HG02623 (cell line): ENCODE measurements around the gene SLC27A3.
"Not testable (repeated sequence)": the region's sequence is repeated elsewhere in the genome, so short reads cannot be mapped to it uniquely, and the experiment has no call there.

Experiments used
- ATAC-seq: cut with Tn5 transposase; IDR thresholded peaks from one replicate; pipeline ENCODE4 v1.9.1; 2021; ENCODE audit warnings: moderate library complexity; ENCODE audit not compliant: unreplicated experiment

Gene SLC27A3

GRCh38 chr1:153778824-153779519, 3.8 kb downstream of the SLC27A3 start:
- no peak for ATAC-seq

GRCh38 chr1:153779781-153780541, 4.8 kb downstream of the SLC27A3 start:
- no peak for ATAC-seq

DNA sequence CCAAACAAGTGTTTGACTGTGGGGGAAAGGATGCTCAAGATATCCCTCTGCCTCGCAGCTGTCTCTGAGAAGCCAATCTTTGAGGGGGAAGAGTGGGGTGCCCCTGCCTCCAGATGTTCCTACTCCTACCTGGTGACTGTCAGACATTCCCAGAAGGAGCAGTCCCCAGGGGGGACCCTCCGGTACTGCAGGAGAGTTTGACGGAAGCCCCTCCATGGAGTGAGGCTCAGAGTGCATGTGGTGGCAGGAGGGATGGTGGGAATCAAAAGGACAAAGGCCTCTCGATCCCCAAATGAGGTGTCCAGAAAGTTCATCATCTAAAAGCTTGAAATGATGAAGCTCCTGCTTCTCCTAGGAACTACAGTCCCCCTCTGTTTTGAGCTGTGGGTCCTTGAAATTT, 5.3 kb downstream of the SLC27A3 start:
- no peak for ATAC-seq

DNA sequence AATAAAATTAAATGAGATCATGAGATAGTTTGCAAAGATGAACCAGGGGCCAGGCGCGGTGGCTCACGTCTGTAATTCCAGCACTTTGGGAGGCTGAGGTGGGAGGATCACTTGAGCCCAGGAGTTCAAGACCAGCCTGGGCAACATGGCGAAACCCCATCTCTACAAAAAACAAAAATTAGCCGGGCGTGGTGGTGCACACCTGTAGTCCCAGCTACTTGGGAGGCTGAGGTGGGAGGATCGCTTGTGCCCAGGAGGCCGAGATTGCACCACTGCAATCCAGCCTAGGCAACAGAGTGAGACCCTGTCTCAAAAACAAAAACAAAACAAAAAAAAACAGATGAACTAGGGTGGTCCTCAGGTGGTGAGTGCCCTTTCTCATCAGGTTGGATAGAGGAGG, 7.4 kb downstream of the SLC27A3 start:
- not testable (repeated sequence) for ATAC-seq

GRCh38 chr1:153783233-153784190, 8.3 kb downstream of the SLC27A3 start:
- peak; percentile 89 for ATAC-seq

DNA sequence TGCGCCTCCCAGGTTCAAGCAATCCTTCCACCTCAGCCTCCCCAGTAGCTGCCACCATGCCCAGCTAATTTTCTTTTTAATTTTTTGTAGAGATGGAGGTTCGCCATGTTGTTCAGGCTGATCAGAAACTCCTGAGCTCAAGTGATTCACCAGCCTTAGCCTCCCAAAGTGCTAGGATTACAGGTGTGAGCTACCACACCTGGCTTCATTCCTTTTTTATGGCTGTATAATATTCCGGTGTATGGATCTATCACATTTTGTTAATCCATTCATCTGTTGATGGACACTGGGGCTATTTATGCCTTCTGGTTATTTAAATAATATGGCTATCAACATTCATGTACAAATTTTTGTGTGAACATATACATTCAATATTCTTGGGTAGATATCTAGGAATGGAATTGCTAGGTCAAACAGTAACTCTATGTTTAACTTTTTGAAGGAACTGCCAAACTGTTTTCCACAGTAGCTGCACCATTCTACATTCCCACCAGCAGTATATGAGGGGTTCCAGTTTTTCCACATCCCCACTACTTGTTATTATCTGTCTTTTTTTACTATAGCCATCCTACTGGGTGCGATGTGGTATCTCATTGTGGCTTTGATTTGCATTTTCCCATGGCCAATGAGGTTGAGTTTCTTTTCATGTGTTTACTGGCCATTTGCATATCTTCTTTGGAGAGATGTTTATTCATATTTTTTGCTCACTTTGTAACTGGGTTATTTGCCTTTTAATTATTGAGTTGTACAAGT, 11.0 kb downstream of the SLC27A3 start:
- ATAC-seq = no peak

GRCh38 chr1:153789478-153790034, 14.3 kb downstream of the SLC27A3 start:
- no peak for ATAC-seq

DNA sequence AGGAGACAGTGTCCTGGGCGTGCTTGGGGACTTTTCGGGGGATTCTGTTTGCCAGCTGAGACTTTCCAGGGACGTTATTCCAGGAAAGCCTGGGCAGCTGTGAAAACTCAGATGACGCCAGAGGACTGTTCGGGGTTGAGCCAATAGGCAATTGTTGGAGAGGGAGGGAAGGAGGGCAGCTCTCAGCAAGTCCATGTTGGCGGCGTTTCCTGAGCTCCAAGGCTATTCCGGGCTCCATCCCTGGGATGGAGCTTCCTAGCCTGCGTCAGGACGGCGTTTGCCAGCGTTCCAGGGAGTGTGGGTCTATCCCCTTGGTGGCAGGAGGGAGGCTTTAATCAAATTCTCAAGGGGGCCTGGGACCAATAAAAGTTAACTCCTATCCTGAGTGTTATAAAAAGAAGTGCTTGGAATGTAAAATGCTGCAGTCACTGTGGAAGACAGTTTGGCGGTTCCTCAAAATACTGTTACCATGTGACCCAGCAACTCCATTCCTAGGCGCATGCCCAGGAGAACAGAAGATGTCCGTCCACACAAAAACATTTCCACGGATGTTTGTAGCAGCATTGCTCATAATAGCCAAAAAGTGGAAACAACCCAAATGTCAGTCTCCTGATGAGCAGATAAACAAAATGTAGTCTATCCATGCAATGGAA, 15.2 kb downstream of the SLC27A3 start:
- ATAC-seq = peak; percentile 4

GRCh38 chr1:153790966-153791647, 15.9 kb downstream of the SLC27A3 start:
- peak; percentile 92 for ATAC-seq

DNA sequence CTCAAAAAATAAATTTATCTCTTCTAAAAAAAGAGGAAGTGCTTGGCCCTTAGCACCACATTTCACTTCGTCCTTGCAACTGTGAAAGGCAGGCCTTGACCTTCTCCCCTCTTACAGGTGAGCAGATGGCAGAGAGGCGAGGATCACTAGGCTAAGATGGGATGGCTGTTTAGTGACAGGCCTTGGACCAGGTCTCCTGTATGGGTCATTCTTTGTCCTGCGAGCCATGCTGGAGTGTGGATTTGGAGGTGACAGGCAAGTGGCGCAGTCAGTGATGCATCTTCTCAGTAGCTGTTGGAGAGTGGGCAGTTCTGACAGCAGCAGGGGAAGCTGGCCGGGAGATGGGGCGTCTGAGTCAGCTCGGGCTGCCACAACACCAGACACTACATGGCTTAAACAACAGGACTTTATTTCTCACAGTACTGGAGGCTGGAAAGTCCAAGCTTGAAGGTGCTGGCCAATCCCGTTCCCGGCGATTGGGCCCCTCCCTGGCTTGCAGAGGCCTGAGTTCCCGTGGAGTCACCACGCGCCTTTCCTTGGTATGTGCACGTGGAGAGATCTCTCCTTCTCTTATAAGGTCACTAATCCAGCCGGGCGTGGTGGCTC, 16.5 kb downstream of the SLC27A3 start:
- no peak for ATAC-seq

DNA sequence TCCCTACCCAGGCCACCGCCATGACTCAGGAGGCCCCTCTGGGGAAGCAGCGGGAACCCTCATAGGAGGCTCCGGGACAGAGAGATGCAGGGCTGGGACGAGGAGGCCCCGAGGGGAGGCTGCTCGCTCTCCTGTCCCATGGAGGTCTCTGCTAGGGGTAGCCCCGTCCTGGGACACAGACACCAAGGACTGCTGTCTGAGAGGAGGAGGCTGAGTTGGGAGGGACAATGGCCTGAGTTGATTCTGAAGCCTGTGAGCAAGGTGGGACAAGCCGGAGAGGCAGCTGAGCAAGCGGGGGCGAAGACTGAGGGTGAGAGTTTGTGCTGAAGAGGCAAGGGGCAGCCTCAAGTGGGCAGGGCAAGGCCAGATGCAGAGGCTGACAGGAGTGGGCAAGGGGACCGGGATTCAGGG, 17.4 kb downstream of the SLC27A3 start:
- ATAC-seq = no peak

DNA sequence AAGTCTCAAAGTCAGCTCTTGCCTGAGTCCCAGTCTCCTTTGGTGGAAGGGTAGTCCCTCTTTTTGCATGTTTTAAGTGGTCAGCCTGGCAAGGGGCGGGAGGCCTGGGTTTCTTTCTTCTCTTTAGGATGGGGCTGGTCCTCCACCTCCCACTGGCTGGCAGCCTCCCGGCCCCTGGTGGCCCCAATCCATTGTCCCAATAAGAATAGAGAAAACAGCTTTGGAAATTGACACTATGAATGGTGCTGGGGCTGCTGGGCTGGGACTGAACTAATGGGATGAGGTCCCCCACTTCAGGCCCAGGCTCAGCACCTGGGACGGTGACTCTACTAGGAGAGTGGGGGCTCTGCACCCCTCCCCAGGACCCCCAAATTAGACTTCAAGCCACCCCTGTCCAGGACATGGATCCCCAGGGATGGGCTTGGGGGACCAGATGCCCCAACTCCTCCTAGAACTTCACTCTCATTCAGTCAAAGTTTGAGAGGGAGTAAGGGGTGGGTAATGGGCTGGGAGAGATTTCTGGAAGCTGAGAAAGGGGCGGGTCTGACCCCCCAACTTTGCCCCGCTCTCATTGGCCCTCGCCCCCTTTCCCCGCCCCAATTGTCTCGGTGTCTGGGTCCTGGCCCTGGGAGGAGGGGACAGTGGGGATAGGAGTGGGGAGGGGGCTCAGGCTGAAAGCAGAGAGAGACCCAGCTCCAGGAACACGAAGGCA, 18.2 kb downstream of the SLC27A3 start:
- no peak for ATAC-seq

DNA sequence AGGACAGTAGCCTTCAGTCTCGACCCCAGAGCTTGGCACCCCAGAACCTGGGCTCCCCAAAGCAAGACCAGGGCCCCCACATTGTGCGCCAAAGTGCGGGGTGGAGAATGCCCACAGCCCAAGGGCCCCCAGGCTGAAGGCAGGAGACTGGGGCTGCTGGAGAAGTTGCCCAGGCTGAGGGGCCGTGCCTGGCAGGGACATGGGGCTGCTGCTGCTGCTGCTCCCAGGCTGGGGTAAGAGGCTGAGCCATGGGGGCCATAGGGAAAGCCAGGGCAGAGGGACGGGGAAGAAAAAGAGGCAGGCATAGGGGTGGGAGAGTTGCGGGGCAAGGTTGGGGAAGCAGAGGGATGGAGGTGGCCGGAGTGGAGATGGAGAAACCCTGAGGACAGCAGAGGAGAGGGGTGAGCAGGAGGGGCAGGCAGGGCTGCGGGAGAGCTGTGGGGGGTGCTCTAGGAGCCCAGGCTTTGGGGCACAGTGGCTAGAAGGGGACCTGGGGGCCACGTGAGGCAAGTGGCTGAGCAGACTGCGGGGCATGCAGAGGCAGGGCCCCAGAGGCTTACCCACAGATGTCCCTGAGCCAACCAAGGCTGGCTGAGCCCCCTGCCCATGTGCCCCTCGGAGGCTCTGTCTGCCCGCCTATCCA, 18.9 kb downstream of the SLC27A3 start:
- no peak for ATAC-seq

- ATAC-seq = no peak
These were observed 19.6 kb downstream of the SLC27A3 start for GRCh38 chr1:153794624-153795329.

- ATAC-seq = no peak
These were observed 20.2 kb downstream of the SLC27A3 start for GRCh38 chr1:153795330-153795837.

- no peak for ATAC-seq
These were observed 21.0 kb downstream of the SLC27A3 start for GRCh38 chr1:153795934-153796785.
